GM23338 (cell line): Measurements from ENCODE around the gene ADAMTS15. TPM values are rescaled to one million over a fixed set of nuclear protein-coding genes. Genes with fewer than 3 reads are reported as not detected.

ENCODE experiments used
- ATAC-seq: fragments of 200-7000 bp; cut with Tn5 transposase; 3 replicates; pipeline ENCODE4 v1.9.1; 2020
- DNase-seq: peaks from one replicate; pipeline ENCODE4 v3.0.0-alpha.2; 2015; ENCODE audit warnings: low spot score
- H2AFZ ChIP-seq: fragments of 200-600 bp; sonication (generic); 2 replicates; pipeline ENCODE4 v1.8.0; 2016; ENCODE audit warnings: antibody characterized with exemption, mild to moderate bottlenecking, moderate library complexity
- H3F3A ChIP-seq: fragments of 200-600 bp; sonication (generic); replicated peaks from 2 replicates; pipeline ENCODE4 v1.8.0; 2017; ENCODE audit warnings: antibody characterized with exemption, mixed run types, low read depth
- H3K27ac ChIP-seq: fragments of 200-600 bp; sonication (generic); 2 replicates; pipeline ENCODE4 v1.6.1; 2016; ENCODE audit warnings: low read depth
- H3K27me3 ChIP-seq: fragments of 200-600 bp; sonication (generic); 2 replicates; pipeline ENCODE4 v1.8.0; 2016; ENCODE audit warnings: mild to moderate bottlenecking, mixed run types, moderate library complexity; ENCODE audit not compliant: insufficient read depth
- H3K36me3 ChIP-seq: fragments of 200-600 bp; sonication (generic); 2 replicates; pipeline ENCODE4 v1.8.0; 2016; ENCODE audit warnings: mild to moderate bottlenecking; ENCODE audit not compliant: insufficient read depth
- H3K4me1 ChIP-seq: fragments of 200-600 bp; sonication (generic); 2 replicates; pipeline ENCODE4 v1.8.0; 2016; ENCODE audit warnings: mild to moderate bottlenecking, moderate library complexity; ENCODE audit not compliant: insufficient read depth
- H3K4me2 ChIP-seq: fragments of 200-600 bp; sonication (generic); 2 replicates; pipeline ENCODE4 v1.7.1; 2017; ENCODE audit warnings: mixed run types
- H3K4me3 ChIP-seq: fragments of 200-600 bp; sonication (generic); 2 replicates; pipeline ENCODE4 v1.6.1; 2016; ENCODE audit warnings: mixed run types
- H3K79me2 ChIP-seq: fragments of 200-600 bp; sonication (generic); replicated peaks from 2 replicates; pipeline ENCODE4 v1.8.0; 2017; ENCODE audit warnings: mild to moderate bottlenecking; ENCODE audit not compliant: insufficient read depth
- H3K9me2 ChIP-seq: fragments of 200-600 bp; sonication (generic); 2 replicates; pipeline ENCODE4 v1.8.0; 2017; ENCODE audit not compliant: insufficient read depth
- H4K20me1 ChIP-seq: fragments of 200-600 bp; sonication (generic); replicated peaks from 2 replicates; pipeline ENCODE4 v1.8.0; 2017; ENCODE audit warnings: mild to moderate bottlenecking; ENCODE audit not compliant: insufficient read depth
- H3K27ac Mint-ChIP-seq: 2 replicates; pipeline ENCODE4 v1.8.0; 2020; ENCODE audit warnings: inconsistent platforms, mild to moderate bottlenecking, moderate library complexity, mixed read lengths
- H3K27me3 Mint-ChIP-seq: 3 replicates; pipeline ENCODE4 v1.8.0; 2022; ENCODE audit warnings: low read depth, mild to moderate bottlenecking, moderate library complexity, mixed read lengths, inconsistent platforms; ENCODE audit not compliant: insufficient read depth, poor library complexity
- H3K36me3 Mint-ChIP-seq: 3 replicates; pipeline ENCODE4 v1.8.0; 2021; ENCODE audit warnings: low read depth, mild to moderate bottlenecking, inconsistent platforms, moderate library complexity, mixed read lengths
- H3K4me1 Mint-ChIP-seq: 3 replicates; pipeline ENCODE4 v1.8.0; 2020; ENCODE audit warnings: mild to moderate bottlenecking, inconsistent platforms, mixed read lengths
- H3K4me3 Mint-ChIP-seq: 3 replicates; pipeline ENCODE4 v1.8.0; 2021; ENCODE audit warnings: moderate library complexity, mild to moderate bottlenecking, inconsistent platforms, mixed read lengths
- H3K9me3 Mint-ChIP-seq: 3 replicates; pipeline ENCODE4 v1.8.0; 2020; ENCODE audit warnings: moderate library complexity, mild to moderate bottlenecking, inconsistent platforms, mixed read lengths
- CREB1 ChIP-seq: fragments of 250-450 bp; sonication (Bioruptor Pico); IDR thresholded peaks from 2 replicates; pipeline ENCODE4 v1.5.0; 2020; ENCODE audit warnings: low read depth, mild to moderate bottlenecking, moderate library complexity
- EZH2 ChIP-seq: fragments of 200-600 bp; sonication (generic); IDR thresholded peaks from one replicate; pipeline ENCODE4 v1.8.0; 2017; ENCODE audit warnings: antibody characterized with exemption, mild to moderate bottlenecking, low read depth; ENCODE audit not compliant: unreplicated experiment
- EZH2phosphoT487 ChIP-seq: fragments of 200-600 bp; sonication (generic); IDR thresholded peaks from one replicate; pipeline ENCODE4 v1.8.1; 2018; ENCODE audit warnings: antibody characterized with exemption; ENCODE audit not compliant: unreplicated experiment
- JUNB ChIP-seq: IDR thresholded peaks from one replicate; pipeline ENCODE4 v1.6.1; 2016; ENCODE audit warnings: antibody characterized with exemption; ENCODE audit not compliant: unreplicated experiment
- NANOG ChIP-seq: IDR thresholded peaks from 2 replicates; pipeline ENCODE4 v1.6.1; 2016; ENCODE audit warnings: antibody characterized with exemption, borderline replicate concordance
- POLR2AphosphoS5 ChIP-seq: IDR thresholded peaks from 2 replicates; pipeline ENCODE4 v1.6.1; 2016; ENCODE audit warnings: antibody characterized with exemption, low read depth
- STAT1 ChIP-seq: IDR thresholded peaks from one replicate; pipeline ENCODE4 v1.6.1; 2016; ENCODE audit warnings: antibody characterized with exemption; ENCODE audit not compliant: unreplicated experiment
- ZNF114 ChIP-seq: fragments of 250-450 bp; sonication (Bioruptor Pico); IDR thresholded peaks from 2 replicates; pipeline ENCODE4 v1.5.0; 2020; ENCODE audit warnings: mild to moderate bottlenecking, moderate library complexity
- ZNF331 ChIP-seq: fragments of 250-450 bp; sonication (Bioruptor Pico); IDR thresholded peaks from 2 replicates; pipeline ENCODE4 v1.5.0; 2020; ENCODE audit warnings: low read depth, mild to moderate bottlenecking, moderate library complexity
- polyA plus RNA-seq: library from polyadenylated mRNA; unstranded; fragments of >200 nt; fragmentation: Nextera tagmentation; extraction: Ambion mirVana; gene quantifications from 2 replicates; pipeline ENCODE4 v1.2.1, GENCODE V29; 2016
- total RNA-seq: library from RNA; depleted of rRNA; stranded (reverse); fragments of >200 nt; shearing (Covaris generic); gene quantifications from 2 replicates; pipeline ENCODE4 v1.2.3, GENCODE V29; 2014
- TF ChIP-seq, protein P1 (sequence below): IDR thresholded peaks from 2 replicates; pipeline ENCODE4 v1.6.1; 2016; ENCODE audit warnings: antibody characterized with exemption
- TF ChIP-seq, protein P2 (sequence below): IDR thresholded peaks from one replicate; pipeline ENCODE4 v1.6.1; 2018; ENCODE audit warnings: antibody characterized with exemption; ENCODE audit not compliant: unreplicated experiment
- TF ChIP-seq, protein P3 (sequence below), 2 experiments: fragments of 200-600 bp in 1 of 2; sonication (generic) in 1 of 2; conservative IDR thresholded peaks; 2 replicates each; pipeline versions ENCODE4 v1.5.1 to v1.6.1; 2016 to 2017; ENCODE audit warnings: antibody characterized with exemption in 2 of 2, low read depth in 2 of 2, mild to moderate bottlenecking in 2 of 2, moderate library complexity in 1 of 2

ADAMTS15 gene
- total and polyA plus RNA-seq, 2 experiments from 2014 or later: 0.42 to 5.6 TPM

- TF ChIP-seq, protein P1, sequence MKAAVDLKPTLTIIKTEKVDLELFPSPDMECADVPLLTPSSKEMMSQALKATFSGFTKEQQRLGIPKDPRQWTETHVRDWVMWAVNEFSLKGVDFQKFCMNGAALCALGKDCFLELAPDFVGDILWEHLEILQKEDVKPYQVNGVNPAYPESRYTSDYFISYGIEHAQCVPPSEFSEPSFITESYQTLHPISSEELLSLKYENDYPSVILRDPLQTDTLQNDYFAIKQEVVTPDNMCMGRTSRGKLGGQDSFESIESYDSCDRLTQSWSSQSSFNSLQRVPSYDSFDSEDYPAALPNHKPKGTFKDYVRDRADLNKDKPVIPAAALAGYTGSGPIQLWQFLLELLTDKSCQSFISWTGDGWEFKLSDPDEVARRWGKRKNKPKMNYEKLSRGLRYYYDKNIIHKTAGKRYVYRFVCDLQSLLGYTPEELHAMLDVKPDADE: no peak
Observed at GRCh38 chr11:130474637-130475400, 26.4 kb downstream of the ADAMTS15 start (continued).

DNA sequence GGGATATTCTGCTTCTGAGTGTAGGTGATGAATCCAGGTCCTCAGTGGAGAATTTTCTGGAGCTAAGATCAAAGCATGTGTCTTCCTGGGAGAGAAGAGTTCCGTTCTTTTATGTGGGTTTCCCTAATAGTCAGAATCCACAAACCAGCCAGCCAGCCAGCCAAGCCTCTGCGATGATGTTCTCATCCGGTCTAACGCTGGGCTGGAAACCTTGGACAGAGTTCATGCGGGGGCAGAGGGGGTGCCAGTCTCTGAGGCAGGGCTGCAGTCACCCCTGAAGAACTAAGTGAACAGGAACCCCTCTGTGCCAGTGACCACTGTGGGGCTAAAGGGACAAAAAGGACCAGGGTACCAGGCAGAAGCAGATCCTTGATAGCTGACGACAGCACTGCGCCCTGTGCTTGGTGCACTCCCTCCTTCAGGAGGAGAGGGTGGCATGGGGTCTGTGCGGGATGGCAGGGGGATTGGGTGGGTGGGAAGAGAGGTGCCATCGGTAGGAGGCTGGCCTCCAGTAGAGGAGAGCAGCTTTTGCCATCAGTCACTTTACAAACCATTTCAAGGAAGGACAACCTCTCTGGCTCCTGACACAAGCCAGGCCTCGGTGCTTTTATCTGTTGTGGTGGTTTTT, 27.1 kb downstream of the ADAMTS15 start:
- ATAC-seq (no peak), DNase-seq (no peak)
- Histone ChIP-seq H3K79me2 (no peaks in the 10 kb centered on the region), H3K4me3 (no peak overlapping the region), H3K36me3 (no peaks in the 10 kb centered on the region; the same call in 1 of the 2 replicates), H2AFZ (no peak overlapping the region), H3K4me1 (no peaks in the 10 kb centered on the region; the same call in 1 of the 2 replicates), H3K27me3 (no peaks in the 10 kb centered on the region), H3F3A (no peaks in the 10 kb centered on the region), H3K9me2 (no peaks in the 10 kb centered on the region), H4K20me1 (no peaks in the 10 kb centered on the region), H3K27ac (no peak overlapping the region), H3K4me2 (no peak overlapping the region)
- Mint-ChIP-seq H3K36me3 (no peaks in the 10 kb centered on the region), H3K4me1 (peaks cover 2% of the 10 kb centered on the region; the same call in 2 of the 3 replicates), H3K27ac (no peak overlapping the region), H3K27me3 (peaks cover 1% of the 10 kb centered on the region), H3K4me3 (no peak overlapping the region), H3K9me3 (no peaks in the 10 kb centered on the region)
- TF ChIP-seq EZH2phosphoT487 (no peak), CREB1 (CRISPR knock-in tag) (no peak), EZH2 (no peak), NANOG (no peak), POLR2AphosphoS5 (no peak), ZNF114 (no peak), JUNB (no peak), ZNF331 (no peak), STAT1 (no peak)
- TF ChIP-seq, protein P1: no peak
- TF ChIP-seq, protein P2, sequence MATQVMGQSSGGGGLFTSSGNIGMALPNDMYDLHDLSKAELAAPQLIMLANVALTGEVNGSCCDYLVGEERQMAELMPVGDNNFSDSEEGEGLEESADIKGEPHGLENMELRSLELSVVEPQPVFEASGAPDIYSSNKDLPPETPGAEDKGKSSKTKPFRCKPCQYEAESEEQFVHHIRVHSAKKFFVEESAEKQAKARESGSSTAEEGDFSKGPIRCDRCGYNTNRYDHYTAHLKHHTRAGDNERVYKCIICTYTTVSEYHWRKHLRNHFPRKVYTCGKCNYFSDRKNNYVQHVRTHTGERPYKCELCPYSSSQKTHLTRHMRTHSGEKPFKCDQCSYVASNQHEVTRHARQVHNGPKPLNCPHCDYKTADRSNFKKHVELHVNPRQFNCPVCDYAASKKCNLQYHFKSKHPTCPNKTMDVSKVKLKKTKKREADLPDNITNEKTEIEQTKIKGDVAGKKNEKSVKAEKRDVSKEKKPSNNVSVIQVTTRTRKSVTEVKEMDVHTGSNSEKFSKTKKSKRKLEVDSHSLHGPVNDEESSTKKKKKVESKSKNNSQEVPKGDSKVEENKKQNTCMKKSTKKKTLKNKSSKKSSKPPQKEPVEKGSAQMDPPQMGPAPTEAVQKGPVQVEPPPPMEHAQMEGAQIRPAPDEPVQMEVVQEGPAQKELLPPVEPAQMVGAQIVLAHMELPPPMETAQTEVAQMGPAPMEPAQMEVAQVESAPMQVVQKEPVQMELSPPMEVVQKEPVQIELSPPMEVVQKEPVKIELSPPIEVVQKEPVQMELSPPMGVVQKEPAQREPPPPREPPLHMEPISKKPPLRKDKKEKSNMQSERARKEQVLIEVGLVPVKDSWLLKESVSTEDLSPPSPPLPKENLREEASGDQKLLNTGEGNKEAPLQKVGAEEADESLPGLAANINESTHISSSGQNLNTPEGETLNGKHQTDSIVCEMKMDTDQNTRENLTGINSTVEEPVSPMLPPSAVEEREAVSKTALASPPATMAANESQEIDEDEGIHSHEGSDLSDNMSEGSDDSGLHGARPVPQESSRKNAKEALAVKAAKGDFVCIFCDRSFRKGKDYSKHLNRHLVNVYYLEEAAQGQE: no peak
- TF ChIP-seq, protein P3, sequence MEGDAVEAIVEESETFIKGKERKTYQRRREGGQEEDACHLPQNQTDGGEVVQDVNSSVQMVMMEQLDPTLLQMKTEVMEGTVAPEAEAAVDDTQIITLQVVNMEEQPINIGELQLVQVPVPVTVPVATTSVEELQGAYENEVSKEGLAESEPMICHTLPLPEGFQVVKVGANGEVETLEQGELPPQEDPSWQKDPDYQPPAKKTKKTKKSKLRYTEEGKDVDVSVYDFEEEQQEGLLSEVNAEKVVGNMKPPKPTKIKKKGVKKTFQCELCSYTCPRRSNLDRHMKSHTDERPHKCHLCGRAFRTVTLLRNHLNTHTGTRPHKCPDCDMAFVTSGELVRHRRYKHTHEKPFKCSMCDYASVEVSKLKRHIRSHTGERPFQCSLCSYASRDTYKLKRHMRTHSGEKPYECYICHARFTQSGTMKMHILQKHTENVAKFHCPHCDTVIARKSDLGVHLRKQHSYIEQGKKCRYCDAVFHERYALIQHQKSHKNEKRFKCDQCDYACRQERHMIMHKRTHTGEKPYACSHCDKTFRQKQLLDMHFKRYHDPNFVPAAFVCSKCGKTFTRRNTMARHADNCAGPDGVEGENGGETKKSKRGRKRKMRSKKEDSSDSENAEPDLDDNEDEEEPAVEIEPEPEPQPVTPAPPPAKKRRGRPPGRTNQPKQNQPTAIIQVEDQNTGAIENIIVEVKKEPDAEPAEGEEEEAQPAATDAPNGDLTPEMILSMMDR (conservative IDR thresholded peaks at IDR 0.05; ENCODE audit: low read depth in 2 of 2): no peak
